ENCODE measurements around the gene E2F1. TPM values are rescaled to one million over a fixed set of nuclear protein-coding genes. Genes with fewer than 3 reads are reported as not detected.

Gene E2F1
- total and polyA plus RNA-seq, 2 donors (not counting 3 experiments of a cell fraction or from before 2014, with no cell fraction given) = 20.7 to 29.6 TPM

DNA sequence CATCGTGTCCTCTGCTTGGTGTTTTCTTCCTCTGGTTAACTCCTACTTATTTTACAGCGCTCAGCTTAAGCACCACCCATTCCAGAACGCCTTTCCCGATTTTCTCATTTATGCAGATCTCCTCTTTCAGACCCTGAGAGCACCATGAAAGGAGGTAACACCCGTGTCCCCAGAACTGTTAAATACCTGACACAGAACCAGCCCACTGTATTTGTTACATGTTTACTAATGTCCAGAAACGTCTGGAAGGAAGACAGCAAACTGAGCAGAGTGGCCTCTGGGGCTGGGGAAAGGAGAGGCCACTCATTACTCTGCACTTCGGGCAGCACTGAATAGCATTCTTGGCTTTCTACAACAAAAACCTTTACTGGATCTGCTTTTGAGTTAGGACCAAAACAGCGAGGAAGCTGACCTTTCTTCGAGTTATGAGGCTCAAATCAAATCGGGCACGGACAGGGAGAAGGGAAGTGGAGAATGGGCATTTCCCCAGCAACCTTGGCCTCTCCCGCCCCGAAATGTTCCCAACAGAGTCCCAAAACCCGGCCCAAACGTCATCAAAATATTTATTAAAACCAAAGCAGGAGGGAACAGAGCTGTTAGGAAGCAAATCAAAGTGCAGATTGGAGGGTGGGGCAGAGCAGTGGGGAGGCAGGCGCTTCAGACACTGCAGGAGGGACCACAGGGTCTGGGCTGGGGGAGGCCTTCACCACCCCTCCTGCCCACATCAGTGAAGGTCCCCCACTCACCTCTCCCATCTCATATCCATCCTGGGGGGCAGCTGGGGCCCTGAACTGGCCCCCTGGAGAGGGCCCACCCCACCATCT, 10.8 kb downstream of the E2F1 start:
- no peaks in the 10 kb centered on the region for H3K9me1 ChIP-seq (replicated peaks; ENCODE audit: control insufficient read depth, extremely low read depth, insufficient read depth, low read length)
- intact Hi-C loops (cut with micrococcal nuclease) = no loop called here

More for the DNA sequence above, 10.8 kb downstream of the E2F1 start:
- ChIA-PET POLR2A (no interaction called here), CTCF (interaction anchor here (0.7 to 1.6 kb wide), 2 partner anchors 9 to 14 kb away, joined by 3 to 4 read pairs; no protein-coding TSS in a partner anchor)
- Histone ChIP-seq H3K27ac (ENCODE audit: insufficient read depth, low read depth, low read length) (no peak overlapping the region), H3K79me2 (ENCODE audit: control insufficient read depth, insufficient read depth, low read length) (no peaks in the 10 kb centered on the region), H4K20me1 (replicated peaks; ENCODE audit: control insufficient read depth, extremely low read depth, insufficient read depth, low read length) (no peaks in the 10 kb centered on the region), H3K27me3 (ENCODE audit: control insufficient read depth in 2 of 2, insufficient read depth in 2 of 2, low read length in 2 of 2) (no peaks in the 10 kb centered on the region), H3K9me3 (replicated peaks; ENCODE audit: control insufficient read depth, insufficient read depth, low read length) (no peaks in the 10 kb centered on the region), H3K4me1 (ENCODE audit: control insufficient read depth, extremely low read depth, insufficient read depth, low read length) (peaks cover 15% of the 10 kb centered on the region), H3K9ac (replicated peaks; ENCODE audit: extremely low read depth, insufficient read depth, low read length) (no peak overlapping the region), H3K4me3 (replicated peaks in 1 of 3; ENCODE audit: insufficient read depth in 1 of 3, low read depth in 1 of 3, low read length in 3 of 3) (no peak overlapping the region), H3K4me2 (ENCODE audit: insufficient read depth, low read length) (peak overlapping the region; percentile 54), H2AFZ (ENCODE audit: low read depth, low read length) (peak overlapping the region; percentile 61), H3K36me3 (ENCODE audit: control insufficient read depth in 2 of 2, extremely low read depth in 1 of 2, insufficient read depth in 2 of 2, low read length in 2 of 2) (no peaks in the 10 kb centered on the region)
- DNase-seq (ENCODE audit: low read depth, low spot score) (no peak), FAIRE-seq (no peak)
- no TSS peak for BruUV-seq (replicated peaks)
- dilution Hi-C loops (cut with MboI; ENCODE audit: extremely low pct_ligation_motif_present, low sequenced_read_pairs) = no loop called here
- no peak for TF ChIP-seq POLR2AphosphoS5 (IDR thresholded peaks at IDR 0.05; ENCODE audit: insufficient read depth, low read depth, low read length)
- no peak for TF ChIP-seq MYC (IDR thresholded peaks at IDR 0.05; ENCODE audit: low read depth, low read length)
- TF ChIP-seq JUN (IDR thresholded peaks at IDR 0.05; ENCODE audit: borderline replicate concordance, insufficient read depth, insufficient read length, low read depth) = no peak
- TF ChIP-seq, protein P1, sequence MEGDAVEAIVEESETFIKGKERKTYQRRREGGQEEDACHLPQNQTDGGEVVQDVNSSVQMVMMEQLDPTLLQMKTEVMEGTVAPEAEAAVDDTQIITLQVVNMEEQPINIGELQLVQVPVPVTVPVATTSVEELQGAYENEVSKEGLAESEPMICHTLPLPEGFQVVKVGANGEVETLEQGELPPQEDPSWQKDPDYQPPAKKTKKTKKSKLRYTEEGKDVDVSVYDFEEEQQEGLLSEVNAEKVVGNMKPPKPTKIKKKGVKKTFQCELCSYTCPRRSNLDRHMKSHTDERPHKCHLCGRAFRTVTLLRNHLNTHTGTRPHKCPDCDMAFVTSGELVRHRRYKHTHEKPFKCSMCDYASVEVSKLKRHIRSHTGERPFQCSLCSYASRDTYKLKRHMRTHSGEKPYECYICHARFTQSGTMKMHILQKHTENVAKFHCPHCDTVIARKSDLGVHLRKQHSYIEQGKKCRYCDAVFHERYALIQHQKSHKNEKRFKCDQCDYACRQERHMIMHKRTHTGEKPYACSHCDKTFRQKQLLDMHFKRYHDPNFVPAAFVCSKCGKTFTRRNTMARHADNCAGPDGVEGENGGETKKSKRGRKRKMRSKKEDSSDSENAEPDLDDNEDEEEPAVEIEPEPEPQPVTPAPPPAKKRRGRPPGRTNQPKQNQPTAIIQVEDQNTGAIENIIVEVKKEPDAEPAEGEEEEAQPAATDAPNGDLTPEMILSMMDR (IDR thresholded peaks at IDR 0.05; ENCODE audit: extremely low read depth in 1 of 2, insufficient read depth in 1 of 2, low read depth in 1 of 2, low read length in 2 of 2) = no peak
- no peak for TF ChIP-seq FOS (IDR thresholded peaks at IDR 0.05; ENCODE audit: borderline replicate concordance, insufficient read depth, low read length)
- TF ChIP-seq POLR2A (IDR thresholded peaks at IDR 0.05; ENCODE audit: low read depth, low read length) = no peak
- TF ChIP-seq, protein P2, sequence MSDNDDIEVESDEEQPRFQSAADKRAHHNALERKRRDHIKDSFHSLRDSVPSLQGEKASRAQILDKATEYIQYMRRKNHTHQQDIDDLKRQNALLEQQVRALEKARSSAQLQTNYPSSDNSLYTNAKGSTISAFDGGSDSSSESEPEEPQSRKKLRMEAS (IDR thresholded peaks at IDR 0.05; ENCODE audit: insufficient read depth, insufficient read length) = no peak
- TF ChIP-seq EZH2 (IDR thresholded peaks at IDR 0.05; ENCODE audit: borderline replicate concordance, low read depth, low read length, severe bottlenecking) = no peak
- no peak for TF ChIP-seq GATA2 (IDR thresholded peaks at IDR 0.05; ENCODE audit: insufficient read depth, insufficient read length, low read depth, low read length)
